ENCODE data around the gene TMOD3.

The TMOD3 gene

GRCh38 chr15:51825698-51826097 lies 3.8 kb upstream of the TMOD3 start:
- H2BK120ac ChIP-seq (ENCODE audit: low read depth, low read length), result no peak overlapping the region
- H4K91ac ChIP-seq (ENCODE audit: low read depth, low read length, poor library complexity), result no peak overlapping the region
- WGBS, 2 donors (ENCODE audit: extremely low coverage in 2 of 2, insufficient read length in 2 of 2, insufficient replicate concordance in 1 of 2), result no CpG with 5 or more reads among the region's 3 CpGs
- H3K23ac ChIP-seq (ENCODE audit: low read depth, low read length, poor library complexity), result no peak overlapping the region
- H3K27ac ChIP-seq (replicated peaks; ENCODE audit: low read length), result no peak overlapping the region
- peaks cover 0 to 6% (median 0%) of the 10 kb centered on the region in 3 experiments for H3K27me3 ChIP-seq (ENCODE audit: control insufficient read depth in 3 of 3, insufficient read depth in 3 of 3, low read depth in 1 of 3, low read length in 3 of 3)
- H2BK5ac ChIP-seq (ENCODE audit: low read length), result no peak overlapping the region
- H3K36me3 ChIP-seq (replicated peaks in 1 of 2; ENCODE audit: control insufficient read depth in 2 of 2, insufficient read depth in 2 of 2, low read length in 2 of 2), result no peaks in the 10 kb centered on the region
- no peak overlapping the region for H3K4ac ChIP-seq (ENCODE audit: low read length)
- DNase-seq (ENCODE audit: low spot score), result no peak
- no peak overlapping the region for H3K9ac ChIP-seq (ENCODE audit: low read depth, low read length, poor library complexity)
- H3K4me1 ChIP-seq (ENCODE audit: control insufficient read depth in 2 of 2, insufficient read depth in 1 of 2, low read depth in 1 of 2, low read length in 2 of 2), result no peaks in the 10 kb centered on the region
- H3K14ac ChIP-seq (ENCODE audit: low read length), result no peak overlapping the region
- H2BK15ac ChIP-seq (ENCODE audit: low read length), result no peak overlapping the region
- no peak overlapping the region for H3K4me3 ChIP-seq (ENCODE audit: low read length in 2 of 2)
- peaks cover 6% of the 10 kb centered on the region for H3K79me1 ChIP-seq (ENCODE audit: low read depth, low read length)
- H3K9me3 ChIP-seq (replicated peaks in 1 of 2; ENCODE audit: control insufficient read depth in 2 of 2, insufficient read depth in 1 of 2, low read depth in 1 of 2, low read length in 2 of 2), result peaks cover 2 to 9% of the 10 kb centered on the region in 2 donors
- H2AFZ ChIP-seq (ENCODE audit: low read length), result no peak overlapping the region
- H4K8ac ChIP-seq (ENCODE audit: low read depth, low read length), result no peak overlapping the region
- no peak overlapping the region for H3K4me2 ChIP-seq (ENCODE audit: insufficient read depth, low read length, poor library complexity, severe bottlenecking)
- H2BK12ac ChIP-seq (ENCODE audit: low read length), result no peak overlapping the region
- H2AK5ac ChIP-seq (ENCODE audit: low read depth, low read length), result no peak overlapping the region
- H3K18ac ChIP-seq (ENCODE audit: low read length), result no peak overlapping the region

DNA sequence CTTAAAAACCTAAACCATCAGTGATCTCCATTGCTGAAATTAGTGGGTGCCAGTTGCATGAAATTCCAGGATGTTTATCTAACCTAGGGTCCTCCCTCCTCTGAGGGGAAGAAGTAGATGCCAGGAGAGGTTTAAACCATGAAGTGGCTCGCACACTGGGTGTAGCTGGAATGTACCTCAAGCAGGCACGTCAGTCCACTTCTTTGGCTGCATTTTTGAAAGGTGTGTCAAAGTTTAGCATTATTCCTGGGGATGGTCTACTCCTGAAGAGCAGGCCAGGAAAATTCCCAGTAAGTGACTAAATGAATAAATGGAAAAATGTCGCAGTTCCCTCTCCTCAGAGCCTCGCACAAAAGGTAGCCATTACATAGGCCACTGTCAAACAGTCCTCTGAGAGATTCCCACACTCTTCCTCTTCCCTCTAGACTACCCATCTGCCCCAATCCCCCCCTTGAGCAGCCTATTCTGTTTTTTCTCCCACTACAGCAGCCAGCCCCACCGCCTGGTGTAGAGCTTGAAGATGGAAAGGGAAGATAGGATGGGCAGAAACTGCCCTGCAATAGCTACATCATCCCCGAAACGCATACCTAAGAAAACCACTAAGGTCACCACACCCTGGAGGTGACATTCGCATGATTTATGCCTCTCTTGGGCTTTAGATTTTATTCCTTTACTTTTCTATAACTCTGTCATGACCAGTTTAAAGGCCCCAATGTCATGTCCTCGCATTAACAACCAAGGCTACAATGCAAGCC lies 655 bp upstream of the TMOD3 start:
- no CpG with 5 or more reads among the region's 9 CpGs for WGBS, 2 donors (ENCODE audit: extremely low coverage in 2 of 2, insufficient read length in 2 of 2, insufficient replicate concordance in 1 of 2)
- Histone ChIP-seq H3K4me3 (ENCODE audit: low read length in 2 of 2) (peak overlapping the region in 1 of 2 donors; percentile 66), H3K4me2 (ENCODE audit: insufficient read depth, low read length, poor library complexity, severe bottlenecking) (no peak overlapping the region), H3K18ac (ENCODE audit: low read length) (no peak overlapping the region), H3K4me1 (ENCODE audit: control insufficient read depth in 2 of 2, insufficient read depth in 1 of 2, low read depth in 1 of 2, low read length in 2 of 2) (peaks cover 0 to 6% of the 10 kb centered on the region in 2 donors), H3K23ac (ENCODE audit: low read depth, low read length, poor library complexity) (no peak overlapping the region), H4K91ac (ENCODE audit: low read depth, low read length, poor library complexity) (no peak overlapping the region), H2BK15ac (ENCODE audit: low read length) (no peak overlapping the region), H4K8ac (ENCODE audit: low read depth, low read length) (no peak overlapping the region), H3K9me3 (replicated peaks in 1 of 2; ENCODE audit: control insufficient read depth in 2 of 2, insufficient read depth in 1 of 2, low read depth in 1 of 2, low read length in 2 of 2) (no peaks in the 10 kb centered on the region), H3K27ac (replicated peaks; ENCODE audit: low read length) (no peak overlapping the region), H3K14ac (ENCODE audit: low read length) (no peak overlapping the region), H3K36me3 (replicated peaks in 1 of 2; ENCODE audit: control insufficient read depth in 2 of 2, insufficient read depth in 2 of 2, low read length in 2 of 2) (no peaks in the 10 kb centered on the region), H2BK12ac (ENCODE audit: low read length) (no peak overlapping the region), H3K27me3 (ENCODE audit: control insufficient read depth in 3 of 3, insufficient read depth in 3 of 3, low read depth in 1 of 3, low read length in 3 of 3) (peaks cover 0 to 6% (median 0%) of the 10 kb centered on the region in 3 experiments), H2AK5ac (ENCODE audit: low read depth, low read length) (no peak overlapping the region), H2AFZ (ENCODE audit: low read length) (peak overlapping the region; percentile 97), H3K79me1 (ENCODE audit: low read depth, low read length) (peaks cover 6% of the 10 kb centered on the region), H3K9ac (ENCODE audit: low read depth, low read length, poor library complexity) (no peak overlapping the region), H3K4ac (ENCODE audit: low read length) (no peak overlapping the region), H2BK5ac (ENCODE audit: low read length) (no peak overlapping the region), H2BK120ac (ENCODE audit: low read depth, low read length) (no peak overlapping the region)
- DNase-seq (ENCODE audit: low spot score), result no peak

DNA sequence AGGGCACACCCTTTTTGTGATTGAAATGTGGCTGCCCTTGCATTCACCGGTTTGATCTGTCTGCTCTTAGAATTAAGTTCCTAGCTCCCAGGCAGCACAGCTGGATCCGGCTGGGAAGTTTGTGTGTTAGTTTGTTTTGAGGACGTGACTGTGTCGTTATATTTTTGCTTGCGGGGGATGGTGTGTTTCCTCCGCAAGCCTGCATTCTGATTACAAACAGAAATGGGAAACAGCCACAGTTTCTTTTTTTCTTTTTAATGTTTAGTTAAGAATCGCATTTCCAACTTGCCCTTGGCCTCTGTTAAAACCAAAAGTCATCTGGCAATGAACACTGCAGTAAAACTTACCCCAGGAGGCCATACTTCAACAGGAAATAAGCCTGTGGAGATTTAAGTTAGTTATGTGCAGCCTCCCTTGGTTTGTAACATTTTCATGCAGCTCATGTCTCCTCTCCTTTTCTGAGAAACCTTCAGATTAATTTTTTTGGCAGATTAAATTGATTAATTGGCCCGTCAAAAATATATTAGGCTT lies 888 bp downstream of the TMOD3 start:
- Histone ChIP-seq H2BK15ac (ENCODE audit: low read length) (no peak overlapping the region), H3K18ac (ENCODE audit: low read length) (peak overlapping the region; percentile 98), H2BK5ac (ENCODE audit: low read length) (peak overlapping the region; percentile 75), H2BK12ac (ENCODE audit: low read length) (no peak overlapping the region), H3K9ac (ENCODE audit: low read depth, low read length, poor library complexity) (no peak overlapping the region), H3K4me1 (ENCODE audit: control insufficient read depth in 2 of 2, insufficient read depth in 1 of 2, low read depth in 1 of 2, low read length in 2 of 2) (peaks cover 0 to 6% of the 10 kb centered on the region in 2 donors), H3K4ac (ENCODE audit: low read length) (no peak overlapping the region), H2AK5ac (ENCODE audit: low read depth, low read length) (no peak overlapping the region), H3K27me3 (ENCODE audit: control insufficient read depth in 3 of 3, insufficient read depth in 3 of 3, low read depth in 1 of 3, low read length in 3 of 3) (peaks cover 0 to 6% (median 0%) of the 10 kb centered on the region in 3 experiments), H3K9me3 (replicated peaks in 1 of 2; ENCODE audit: control insufficient read depth in 2 of 2, insufficient read depth in 1 of 2, low read depth in 1 of 2, low read length in 2 of 2) (no peaks in the 10 kb centered on the region), H3K4me3 (ENCODE audit: low read length in 2 of 2) (peak overlapping the region; percentile 66 to 93), H3K23ac (ENCODE audit: low read depth, low read length, poor library complexity) (no peak overlapping the region), H3K79me1 (ENCODE audit: low read depth, low read length) (peaks cover 6% of the 10 kb centered on the region), H4K8ac (ENCODE audit: low read depth, low read length) (peak overlapping the region; percentile 43), H2BK120ac (ENCODE audit: low read depth, low read length) (no peak overlapping the region), H2AFZ (ENCODE audit: low read length) (peak overlapping the region; percentile 97), H3K4me2 (ENCODE audit: insufficient read depth, low read length, poor library complexity, severe bottlenecking) (peak overlapping the region; percentile 78), H3K36me3 (replicated peaks in 1 of 2; ENCODE audit: control insufficient read depth in 2 of 2, insufficient read depth in 2 of 2, low read length in 2 of 2) (no peaks in the 10 kb centered on the region), H3K27ac (replicated peaks; ENCODE audit: low read length) (no peak overlapping the region), H3K14ac (ENCODE audit: low read length) (no peak overlapping the region), H4K91ac (ENCODE audit: low read depth, low read length, poor library complexity) (no peak overlapping the region)
- no CpG with 5 or more reads among the region's 8 CpGs for WGBS, 2 donors (ENCODE audit: extremely low coverage in 2 of 2, insufficient read length in 2 of 2, insufficient replicate concordance in 1 of 2)
- peak; percentile 23 for DNase-seq (ENCODE audit: low spot score)

DNA sequence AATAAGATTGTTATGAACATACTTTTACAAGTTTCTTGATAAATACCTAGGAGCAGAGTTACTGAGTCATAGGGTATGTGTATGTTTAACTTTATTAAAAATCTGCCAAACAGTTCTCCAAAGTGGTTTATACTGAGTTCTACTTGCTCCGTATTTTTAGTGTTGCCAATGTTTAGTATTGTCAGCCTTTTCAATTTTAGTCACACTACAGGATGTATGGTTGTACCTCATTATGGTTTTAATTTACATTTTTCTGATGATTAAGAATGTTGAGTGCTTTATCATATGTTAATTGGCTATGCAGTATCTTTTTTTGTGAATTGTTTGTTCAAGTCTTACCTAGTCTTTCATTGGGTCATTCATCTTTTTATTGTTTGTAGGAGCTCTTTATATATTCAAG lies 4.3 kb downstream of the TMOD3 start:
- H4K8ac ChIP-seq (ENCODE audit: low read depth, low read length), result no peak overlapping the region
- peaks cover 2 to 18% of the 10 kb centered on the region in 2 donors for H3K4me1 ChIP-seq (ENCODE audit: control insufficient read depth in 2 of 2, insufficient read depth in 1 of 2, low read depth in 1 of 2, low read length in 2 of 2)
- no peak overlapping the region for H3K23ac ChIP-seq (ENCODE audit: low read depth, low read length, poor library complexity)
- H2BK15ac ChIP-seq (ENCODE audit: low read length), result no peak overlapping the region
- H3K4ac ChIP-seq (ENCODE audit: low read length), result no peak overlapping the region
- no peaks in the 10 kb centered on the region for H3K27me3 ChIP-seq (ENCODE audit: control insufficient read depth in 3 of 3, insufficient read depth in 3 of 3, low read depth in 1 of 3, low read length in 3 of 3)
- no peaks in the 10 kb centered on the region for H3K9me3 ChIP-seq (replicated peaks in 1 of 2; ENCODE audit: control insufficient read depth in 2 of 2, insufficient read depth in 1 of 2, low read depth in 1 of 2, low read length in 2 of 2)
- no CpG with 5 or more reads among the region's 1 CpG for WGBS, 2 donors (ENCODE audit: extremely low coverage in 2 of 2, insufficient read length in 2 of 2, insufficient replicate concordance in 1 of 2)
- no peak overlapping the region for H3K27ac ChIP-seq (replicated peaks; ENCODE audit: low read length)
- DNase-seq (ENCODE audit: low spot score), result no peak
- H2AFZ ChIP-seq (ENCODE audit: low read length), result no peak overlapping the region
- H3K14ac ChIP-seq (ENCODE audit: low read length), result no peak overlapping the region
- no peak overlapping the region for H2BK5ac ChIP-seq (ENCODE audit: low read length)
- H2AK5ac ChIP-seq (ENCODE audit: low read depth, low read length), result no peak overlapping the region
- H3K4me3 ChIP-seq (ENCODE audit: low read length in 2 of 2), result no peak overlapping the region
- no peak overlapping the region for H2BK120ac ChIP-seq (ENCODE audit: low read depth, low read length)
- H3K18ac ChIP-seq (ENCODE audit: low read length), result no peak overlapping the region
- H2BK12ac ChIP-seq (ENCODE audit: low read length), result no peak overlapping the region
- no peak overlapping the region for H3K4me2 ChIP-seq (ENCODE audit: insufficient read depth, low read length, poor library complexity, severe bottlenecking)
- peaks cover 6% of the 10 kb centered on the region for H3K79me1 ChIP-seq (ENCODE audit: low read depth, low read length)
- H4K91ac ChIP-seq (ENCODE audit: low read depth, low read length, poor library complexity), result no peak overlapping the region
- H3K9ac ChIP-seq (ENCODE audit: low read depth, low read length, poor library complexity), result no peak overlapping the region
- H3K36me3 ChIP-seq (replicated peaks in 1 of 2; ENCODE audit: control insufficient read depth in 2 of 2, insufficient read depth in 2 of 2, low read length in 2 of 2), result no peaks in the 10 kb centered on the region

Data from neuronal stem cell (in vitro differentiated cells).